Lung (tissue), 16 donors: Measurements from ENCODE around the gene YTHDC2. TPM values are rescaled to one million over a fixed set of nuclear protein-coding genes. Genes with fewer than 3 reads are reported as not detected.

Experiments
- ATAC-seq: fragments of 200-7000 bp; cut with Tn5 transposase; one replicate; pipeline ENCODE4 v1.9.1; 2020; ENCODE audit warnings: moderate number of reproducible peaks; ENCODE audit not compliant: insufficient read depth, low FRiP score
- DNase-seq, 3 donors: peaks; one replicate each; pipeline ENCODE4 v3.0.0-alpha.2; 2013 to 2017
- H3K27ac ChIP-seq, 2 donors: one replicate each; pipeline ENCODE4 v1.5.1; 2013; ENCODE audit warnings: mild to moderate bottlenecking in 2 of 2, moderate library complexity in 2 of 2, control low read depth in 1 of 2, inconsistent platforms in 1 of 2, low read depth in 1 of 2, low read length in 1 of 2
- H3K27me3 ChIP-seq, 3 donors: one replicate each; pipeline ENCODE4 v1.5.1; 2013; ENCODE audit warnings: low read length in 2 of 3; ENCODE audit not compliant: control insufficient read depth in 3 of 3, insufficient read depth in 3 of 3
- H3K36me3 ChIP-seq, 4 donors: one replicate each; pipeline ENCODE4 v1.5.1; 2013; ENCODE audit warnings: low read length in 4 of 4, mild to moderate bottlenecking in 1 of 4, moderate library complexity in 1 of 4; ENCODE audit not compliant: control insufficient read depth in 4 of 4, insufficient read depth in 4 of 4
- H3K4me1 ChIP-seq, 5 donors: one replicate each; pipeline ENCODE4 v1.5.1; 2013; ENCODE audit warnings: low read length in 5 of 5, mild to moderate bottlenecking in 2 of 5, moderate library complexity in 1 of 5; ENCODE audit not compliant: control insufficient read depth in 5 of 5, insufficient read depth in 5 of 5
- H3K4me3 ChIP-seq: one replicate; pipeline ENCODE4 v1.5.1; 2013; ENCODE audit warnings: mild to moderate bottlenecking, control low read depth, moderate library complexity
- H3K9ac ChIP-seq, 2 donors: one replicate each; pipeline ENCODE4 v1.5.1; 2013; ENCODE audit warnings: low read length in 2 of 2, control low read depth in 1 of 2; ENCODE audit not compliant: insufficient read depth in 1 of 2
- H3K9me3 ChIP-seq, 4 donors: one replicate each; pipeline ENCODE4 v1.5.1; 2013; ENCODE audit warnings: low read length in 3 of 4, mild to moderate bottlenecking in 1 of 4, moderate library complexity in 1 of 4; ENCODE audit not compliant: control insufficient read depth in 4 of 4, insufficient read depth in 3 of 4
- whole genome bisulfite sequencing, 2 donors: extraction: QIAGEN DNeasy Blood & Tissue Kit; methylation state at CpG; one replicate each; pipeline ENCODE4 v1.1.7; 2013; 5-methylcytosine and 5-hydroxymethylcytosine counted together
- long read RNA-seq, 5 donors: transcript quantifications; one replicate each; lab custom pipeline, GENCODE V29; 2026
- polyA plus RNA-seq, 2 donors: library from polyadenylated mRNA; stranded (reverse); fragments of 200-250 nt; gene quantifications; one replicate each; pipeline ENCODE4 v1.2.1, GENCODE V29; 2013
- total RNA-seq, 2 donors: library from RNA; depleted of rRNA in 1 of 2; stranded (reverse); fragments of >200 nt in 1 of 2; gene quantifications; one replicate each; pipeline ENCODE4 v1.2.1, GENCODE V29; 2014 to 2021
- TF ChIP-seq, protein P1 (sequence below): IDR thresholded peaks from 2 replicates; pipeline ENCODE4 v1.5.1; 2012; ENCODE audit warnings: mild to moderate bottlenecking; ENCODE audit errors: control extremely low read depth, extremely low read depth
- donor health status: control.
- donor health status: control.
- donor health status: Bipolar disorder and iron deficiency.
- donor health status: healthy.
- donor health status: DM: yes; HTN: yes; CAD: no.

The YTHDC2 gene
- total RNA-seq (10 to 100 TPM; 21.4 to 49.1 TPM), polyA plus RNA-seq (1 to 10 TPM; 8.4 to 9.4 TPM)
- long read RNA-seq, donor 1, full-length matches to known transcripts = 2 of 2 reads
- long read RNA-seq, donor 1, partial matches to known transcripts = 0 of 2 reads
- long read RNA-seq, donor 1, other reads (novel, unspliced or antisense) = 0 of 2 reads
- long read RNA-seq, donor 2 = 0 reads
- long read RNA-seq, donor 3 = 0 reads
- long read RNA-seq, donor 4 = 0 reads
- long read RNA-seq, donor 5, full-length matches to known transcripts = 2 of 2 reads
- long read RNA-seq, donor 5, partial matches to known transcripts = 0 of 2 reads
- long read RNA-seq, donor 5, other reads (novel, unspliced or antisense) = 0 of 2 reads

DNA sequence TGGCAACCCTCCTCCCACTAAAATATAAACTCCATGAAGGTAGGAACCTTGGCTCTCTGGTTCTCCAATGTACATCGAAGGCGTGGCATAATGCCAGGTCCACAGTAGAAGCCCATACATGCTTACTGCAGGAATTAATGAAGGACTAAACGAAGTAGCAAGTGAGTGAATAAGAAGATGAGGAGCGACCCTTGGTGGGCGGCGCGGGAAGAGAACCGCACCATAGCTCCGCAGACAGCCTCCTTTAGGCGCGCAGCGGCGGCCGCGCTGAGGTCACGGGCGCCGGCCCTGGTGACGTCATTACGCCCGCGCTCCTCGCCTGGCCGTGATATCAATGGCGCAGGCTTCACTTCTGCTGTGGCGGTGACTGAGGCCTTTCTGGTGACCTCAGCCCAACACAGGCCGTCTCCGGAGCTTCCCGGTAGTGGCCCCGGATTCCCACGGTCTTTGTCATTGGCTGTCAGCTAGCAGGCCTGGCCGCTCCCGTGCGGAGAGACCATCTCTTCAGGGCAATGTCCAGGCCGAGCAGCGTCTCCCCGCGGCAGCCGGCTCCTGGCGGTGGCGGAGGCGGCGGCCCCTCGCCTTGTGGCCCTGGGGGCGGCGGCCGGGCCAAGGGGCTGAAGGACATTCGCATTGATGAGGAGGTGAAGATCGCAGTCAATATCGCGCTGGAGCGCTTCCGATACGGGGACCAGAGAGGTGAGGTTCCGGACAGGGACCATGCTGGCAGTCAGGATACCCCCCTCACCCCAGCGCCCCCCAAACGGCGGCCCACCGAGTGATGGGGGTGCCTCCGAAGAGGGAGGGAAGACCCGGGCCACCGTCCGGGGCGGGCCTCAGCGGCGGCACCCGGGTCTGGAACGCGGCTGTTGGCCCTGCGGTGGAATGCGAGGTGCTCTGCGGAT is at the start of gene YTHDC2:
Gene YTHDC2 (plus strand): TSS at position 311 of the 905 bp plus-strand sequence. CDS start 202 bp downstream, at position 513.
- WGBS, 2 donors = 0 to 1% methylated on average over 72 of the region's 72 CpGs
- peak; percentile 93 to 94 (median 93) for DNase-seq
- Histone ChIP-seq H3K27me3 (peaks cover 0 to 9% (median 0%) of the 10 kb centered on the region in 3 donors), H3K4me1 (peaks cover 0 to 12% (median 0%) of the 10 kb centered on the region in 5 donors), H3K36me3 (peaks cover 0 to 9% (median 3%) of the 10 kb centered on the region in 4 donors), H3K9me3 (peaks cover 0 to 2% (median 0%) of the 10 kb centered on the region in 4 donors), H3K27ac (peak within 1 kb of the TSS; percentile 92 to 98), H3K4me3 (peak within 1 kb of the TSS; percentile 87), H3K9ac (peak within 1 kb of the TSS; percentile 94 to 96)
- TF ChIP-seq, protein P1, sequence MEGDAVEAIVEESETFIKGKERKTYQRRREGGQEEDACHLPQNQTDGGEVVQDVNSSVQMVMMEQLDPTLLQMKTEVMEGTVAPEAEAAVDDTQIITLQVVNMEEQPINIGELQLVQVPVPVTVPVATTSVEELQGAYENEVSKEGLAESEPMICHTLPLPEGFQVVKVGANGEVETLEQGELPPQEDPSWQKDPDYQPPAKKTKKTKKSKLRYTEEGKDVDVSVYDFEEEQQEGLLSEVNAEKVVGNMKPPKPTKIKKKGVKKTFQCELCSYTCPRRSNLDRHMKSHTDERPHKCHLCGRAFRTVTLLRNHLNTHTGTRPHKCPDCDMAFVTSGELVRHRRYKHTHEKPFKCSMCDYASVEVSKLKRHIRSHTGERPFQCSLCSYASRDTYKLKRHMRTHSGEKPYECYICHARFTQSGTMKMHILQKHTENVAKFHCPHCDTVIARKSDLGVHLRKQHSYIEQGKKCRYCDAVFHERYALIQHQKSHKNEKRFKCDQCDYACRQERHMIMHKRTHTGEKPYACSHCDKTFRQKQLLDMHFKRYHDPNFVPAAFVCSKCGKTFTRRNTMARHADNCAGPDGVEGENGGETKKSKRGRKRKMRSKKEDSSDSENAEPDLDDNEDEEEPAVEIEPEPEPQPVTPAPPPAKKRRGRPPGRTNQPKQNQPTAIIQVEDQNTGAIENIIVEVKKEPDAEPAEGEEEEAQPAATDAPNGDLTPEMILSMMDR = no peak
- peak; percentile 98 for ATAC-seq

DNA sequence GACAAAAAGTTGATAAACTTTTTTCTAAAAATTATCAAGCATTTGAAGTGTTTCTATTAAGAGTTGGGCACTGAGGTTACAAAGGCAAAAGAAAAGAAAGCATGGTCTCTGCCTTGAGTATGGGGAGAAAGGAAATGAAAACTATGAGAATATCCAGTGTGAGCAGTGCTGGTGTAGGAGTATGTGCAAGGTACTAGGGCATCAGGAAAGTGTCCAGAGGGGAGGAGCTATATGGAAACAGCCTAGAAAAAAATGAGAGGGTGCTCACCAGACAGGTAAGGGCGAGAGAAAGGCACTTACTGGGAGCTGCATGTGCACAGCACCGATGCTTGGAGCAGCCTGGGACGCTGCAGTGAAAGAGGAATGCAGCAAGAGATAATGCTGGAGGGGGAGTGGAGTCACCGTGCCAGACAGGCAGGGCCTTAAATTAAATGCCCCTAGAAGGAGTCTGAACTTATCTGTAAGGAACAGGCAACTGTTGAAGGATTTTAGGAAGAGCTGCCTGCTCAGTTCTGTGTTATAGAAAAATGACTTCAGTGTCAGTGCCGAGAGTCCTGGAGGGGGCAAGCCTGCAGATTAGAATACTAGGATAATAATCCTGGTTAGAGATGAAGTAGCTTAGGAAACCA is 39.3 kb upstream of the YTHDC2 start:
- Histone ChIP-seq H3K27me3 (no peaks in the 10 kb centered on the region), H3K27ac (no peak overlapping the region), H3K4me1 (no peaks in the 10 kb centered on the region), H3K4me3 (no peak overlapping the region), H3K9ac (no peak overlapping the region), H3K9me3 (peaks cover 0 to 6% (median 0%) of the 10 kb centered on the region in 4 donors), H3K36me3 (no peaks in the 10 kb centered on the region)
- DNase-seq (no peak), ATAC-seq (no peak)
- TF ChIP-seq, protein P1 = no peak
- WGBS, 2 donors = 34 to 43% methylated on average over 5 of the region's 5 CpGs

DNA sequence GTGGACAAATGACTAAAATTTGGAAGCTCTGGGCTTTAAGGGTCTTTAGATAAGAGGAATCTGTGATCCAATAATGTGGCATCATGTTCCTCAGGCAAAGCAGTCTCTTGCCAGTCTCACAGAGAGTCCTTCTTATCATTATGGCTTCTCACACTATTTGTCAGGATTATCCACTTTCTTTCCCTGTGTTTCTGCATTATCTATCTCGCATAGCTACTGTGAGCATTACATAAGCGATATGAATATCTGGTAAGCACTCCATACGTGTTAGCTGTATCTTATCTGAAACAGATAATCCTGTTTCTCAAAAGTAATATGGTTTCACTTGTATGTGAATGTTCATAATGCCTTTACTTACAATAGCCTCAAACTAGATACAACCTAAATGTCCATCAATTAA is 34.8 kb upstream of the YTHDC2 start:
- WGBS, 2 donors = 81 to 88% methylated on average over 3 of the region's 3 CpGs
- Histone ChIP-seq H3K27me3 (no peaks in the 10 kb centered on the region), H3K36me3 (no peaks in the 10 kb centered on the region), H3K9ac (no peak overlapping the region), H3K27ac (no peak overlapping the region), H3K9me3 (no peaks in the 10 kb centered on the region), H3K4me1 (no peaks in the 10 kb centered on the region), H3K4me3 (no peak overlapping the region)
- ATAC-seq (no peak), DNase-seq (no peak)
- TF ChIP-seq, protein P1 = no peak
